ENCODE measurements around the gene SPTB. TPM values are rescaled to one million over a fixed set of nuclear protein-coding genes. Genes with fewer than 3 reads are reported as not detected.

Gene SPTB
- total RNA-seq, 1 experiment from 2014 or later: 2.3 TPM

GRCh38 chr14:64748995-64749714 lies 130.6 kb downstream of the SPTB start:
- Histone ChIP-seq H3K27me3 (ENCODE audit: insufficient read depth, low read length) (no peaks in the 10 kb centered on the region), H4K20me1 (ENCODE audit: control insufficient read depth, insufficient read depth, insufficient read length) (no peaks in the 10 kb centered on the region), H2BK120ac (ENCODE audit: low read depth, low read length, poor library complexity, severe bottlenecking) (no peak overlapping the region), H4K91ac (ENCODE audit: insufficient read length, low read depth, low read length) (no peak overlapping the region), H3K4ac (ENCODE audit: low read depth, low read length) (no peak overlapping the region), H3K9me3 (ENCODE audit: control insufficient read depth, low read depth, low read length) (no peaks in the 10 kb centered on the region), H3K79me1 (ENCODE audit: insufficient read depth, low read depth, low read length, poor library complexity, severe bottlenecking) (no peaks in the 10 kb centered on the region), H3T11ph (ENCODE audit: low read length) (no peak overlapping the region), H2AFZ (ENCODE audit: low read length) (no peak overlapping the region), H2BK15ac (ENCODE audit: low read depth, low read length) (no peak overlapping the region), H3K23ac (ENCODE audit: insufficient read length, low read depth, low read length) (no peak overlapping the region), H2BK5ac (ENCODE audit: insufficient read length, low read length) (no peak overlapping the region), H2BK20ac (ENCODE audit: low read depth, low read length, poor library complexity, severe bottlenecking) (no peak overlapping the region), H3K79me2 (ENCODE audit: insufficient read depth, low read length) (no peaks in the 10 kb centered on the region), H3K27ac (ENCODE audit: insufficient read length, low read depth, low read length) (no peak overlapping the region), H3K56ac (ENCODE audit: insufficient read length, low read depth, low read length) (no peak overlapping the region), H2AK5ac (ENCODE audit: insufficient read length, low read length) (no peak overlapping the region), H3K14ac (ENCODE audit: insufficient read depth, low read length) (no peak overlapping the region; the same call in 1 of the 2 replicates), H3K9ac (ENCODE audit: extremely low read depth, insufficient read length, low read length) (no peak overlapping the region), H2BK12ac (ENCODE audit: insufficient read length, low read depth, low read length) (no peak overlapping the region), H3K18ac (ENCODE audit: insufficient read length, low read depth, low read length) (no peak overlapping the region), H4K5ac (ENCODE audit: insufficient read length, low read depth, low read length) (no peak overlapping the region), H3K4me2 (ENCODE audit: insufficient read depth, insufficient read length, low read length) (no peak overlapping the region), H3K23me2 (ENCODE audit: insufficient read length, low read depth, low read length, poor library complexity, severe bottlenecking) (no peaks in the 10 kb centered on the region), H3K4me1 (ENCODE audit: insufficient read depth, low read length) (no peaks in the 10 kb centered on the region), H4K8ac (replicated peaks; ENCODE audit: insufficient read length, low read depth, low read length) (no peak overlapping the region)
- no peak for TF ChIP-seq CTCF (conservative IDR thresholded peaks at IDR 0.05)
- H3K27me3 Mint-ChIP-seq (ENCODE audit: low read depth): peaks cover 5% of the 10 kb centered on the region; the same call in 1 of the 2 replicates
- DNase-seq: no peak
- H3K4me1 Mint-ChIP-seq: peaks cover 6 to 9% of the 10 kb centered on the region in 2 experiments; a peak in 1 of 4 replicates
- peaks cover 19 to 35% (median 24%) of the 10 kb centered on the region in 3 experiments; a peak in 6 of 7 replicates for H3K36me3 Mint-ChIP-seq (ENCODE audit: insufficient read depth in 1 of 3, low read depth in 3 of 3)
- no peak overlapping the region for H3K4me3 Mint-ChIP-seq
- H3K27ac Mint-ChIP-seq: no peak overlapping the region
- H3K9me3 Mint-ChIP-seq: peaks cover 0 to 2% of the 10 kb centered on the region in 2 experiments; a peak in 1 of 5 replicates
- no CpG with 5 or more reads among the region's 51 CpGs for WGBS (ENCODE audit: extremely low coverage, insufficient read length, low lambda C conversion rate)
